HepG2 (cell line): ENCODE data around the gene PRR33. TPM values are rescaled to one million over a fixed set of nuclear protein-coding genes. Genes with fewer than 3 reads are reported as not detected.

ENCODE experiments used
- ARID2 ChIP-seq: sonication (generic); formaldehyde crosslinking; IDR thresholded peaks from 2 replicates; pipeline ENCODE4 v1.8.1; 2022; ENCODE audit warnings: mild to moderate bottlenecking, missing genetic modification reagents, borderline replicate concordance
- CREBL2 ChIP-seq: sonication (generic); formaldehyde crosslinking; IDR thresholded peaks from 2 replicates; pipeline ENCODE4 v1.8.1; 2023; ENCODE audit warnings: missing genetic modification reagents, mild to moderate bottlenecking, borderline replicate concordance
- ELF3 ChIP-seq: IDR thresholded peaks from 2 replicates; pipeline ENCODE4 v1.6.1; 2016; ENCODE audit warnings: missing genetic modification reagents, missing compliant biosample characterization
- HNF1B ChIP-seq: sonication (generic); formaldehyde crosslinking; IDR thresholded peaks from 2 replicates; pipeline ENCODE4 v1.5.1; 2020; ENCODE audit warnings: mild to moderate bottlenecking, moderate library complexity, missing genetic modification reagents
- KAT2B ChIP-seq: fragments of 150-350 bp; IDR thresholded peaks from 2 replicates; pipeline ENCODE4 v1.6.1; 2014; ENCODE audit warnings: low read depth, low read length, borderline replicate concordance
- NONO ChIP-seq, 2 experiments: fragments of 450-650 bp in 1 of 2; sonication (generic) in 1 of 2; formaldehyde crosslinking in 1 of 2; IDR thresholded peaks in 1 of 2; conservative IDR thresholded peaks in 1 of 2; 2 replicates each; pipeline versions ENCODE4 v1.6.1 to v1.8.0; 2017 to 2022; ENCODE audit warnings: mild to moderate bottlenecking in 1 of 2, missing genetic modification reagents in 1 of 2, moderate library complexity in 1 of 2
- PCBP1 ChIP-seq: fragments of 200-400 bp; formaldehyde crosslinking; IDR thresholded peaks from 2 replicates; pipeline ENCODE4 v1.6.1; 2017; ENCODE audit warnings: mild to moderate bottlenecking, low read depth, low read length, borderline replicate concordance
- PITX1 ChIP-seq: sonication (generic); formaldehyde crosslinking; IDR thresholded peaks from 2 replicates; pipeline ENCODE4 v1.5.1; 2020; ENCODE audit warnings: mild to moderate bottlenecking, missing genetic modification reagents
- SPEN ChIP-seq: sonication (generic); formaldehyde crosslinking; IDR thresholded peaks from 2 replicates; pipeline ENCODE4 v1.5.1; 2020; ENCODE audit warnings: low read depth, mild to moderate bottlenecking, missing genetic modification reagents
- TFE3 ChIP-seq: IDR thresholded peaks from 2 replicates; pipeline ENCODE4 v1.6.1; 2016
- ZNF276 ChIP-seq: sonication (generic); formaldehyde crosslinking; IDR thresholded peaks from 2 replicates; pipeline ENCODE4 v1.4.0; 2020; ENCODE audit warnings: mild to moderate bottlenecking, low read depth, missing genetic modification reagents
- ZNF598 ChIP-seq: sonication (generic); formaldehyde crosslinking; IDR thresholded peaks from 2 replicates; pipeline ENCODE4 v1.5.1; 2020; ENCODE audit warnings: mild to moderate bottlenecking, missing genetic modification reagents, borderline replicate concordance
- ZNF614 ChIP-seq: IDR thresholded peaks from 2 replicates; pipeline ENCODE4 v1.6.1; 2018; ENCODE audit warnings: missing biosample characterization, missing genetic modification reagents, inconsistent platforms, borderline replicate concordance
- ZNF619 ChIP-seq: sonication (generic); formaldehyde crosslinking; IDR thresholded peaks from 2 replicates; pipeline ENCODE4 v1.4.0; 2020; ENCODE audit warnings: mild to moderate bottlenecking, missing genetic modification reagents
- ZNF629 ChIP-seq: sonication (generic); formaldehyde crosslinking; conservative IDR thresholded peaks from 2 replicates; pipeline ENCODE4 v1.5.0; 2020; ENCODE audit warnings: missing genetic modification reagents
- polyA plus RNA-seq, 8 experiments: library from polyadenylated mRNA; depleted of rRNA in 3 of 8; stranded (reverse) in 7 of 8; unstranded in 1 of 8; fragments of >200 nt; fragmentation: Illumina TruSeq in 4 of 8; extraction: Trizol in 4 of 8; gene quantifications; 2 replicates each; pipeline versions ENCODE4 v1.2.1 to v1.2.3, GENCODE V29; 2011 to 2016; ENCODE audit warnings: low read depth in 4 of 8, missing spikeins in 1 of 8, mixed read lengths in 1 of 8; ENCODE audit not compliant: insufficient read depth in 1 of 8
- total RNA-seq, 5 experiments: library from RNA; depleted of rRNA; stranded (reverse); fragments of >200 nt; fragmentation: Illumina TruSeq; extraction: Trizol; gene quantifications; 2 replicates each; pipeline ENCODE4 v1.2.3, GENCODE V29; 2016; ENCODE audit warnings: low read depth in 1 of 5
- TF ChIP-seq, protein P1 (sequence below): sonication (generic); formaldehyde crosslinking; IDR thresholded peaks from 2 replicates; pipeline ENCODE4 v1.4.0; 2020; ENCODE audit warnings: mild to moderate bottlenecking, missing genetic modification reagents, borderline replicate concordance

The PRR33 gene
- total and polyA plus RNA-seq, 2 of the 13 experiments (the other 11 are each of a cell fraction or from before 2014, with no cell fraction given), result not detected

- TF ChIP-seq HNF1B (CRISPR knock-in tag) (0 out of 2 replicates have a peak, but pooled peaks have one; percentile 23), TFE3 (no peak), ZNF619 (CRISPR knock-in tag) (0 out of 2 replicates have a peak, but pooled peaks have one; percentile 52), ZNF598 (CRISPR knock-in tag) (no peak; the same call in 1 of the 2 replicates), ZNF629 (no peak), PCBP1 (0 out of 2 replicates have a peak, but pooled peaks have one; percentile 68), SPEN (CRISPR knock-in tag) (0 out of 2 replicates have a peak, but pooled peaks have one; percentile 0), PITX1 (CRISPR knock-in tag) (no peak), CREBL2 (CRISPR knock-in tag) (no peak), ARID2 (CRISPR knock-in tag) (no peak), ZNF614 (CRISPR knock-in tag) (0 out of 2 replicates have a peak, but pooled peaks have one; percentile 35), NONO (IDR thresholded peaks at IDR 0.05) (no peak), NONO (CRISPR knock-in tag; conservative IDR thresholded peaks at IDR 0.05) (no peak), KAT2B (no peak), ZNF276 (0 out of 2 replicates have a peak, but pooled peaks have one; percentile 58), ELF3 (CRISPR knock-in tag) (0 out of 2 replicates have a peak, but pooled peaks have one; percentile 30)
- TF ChIP-seq, protein P1, sequence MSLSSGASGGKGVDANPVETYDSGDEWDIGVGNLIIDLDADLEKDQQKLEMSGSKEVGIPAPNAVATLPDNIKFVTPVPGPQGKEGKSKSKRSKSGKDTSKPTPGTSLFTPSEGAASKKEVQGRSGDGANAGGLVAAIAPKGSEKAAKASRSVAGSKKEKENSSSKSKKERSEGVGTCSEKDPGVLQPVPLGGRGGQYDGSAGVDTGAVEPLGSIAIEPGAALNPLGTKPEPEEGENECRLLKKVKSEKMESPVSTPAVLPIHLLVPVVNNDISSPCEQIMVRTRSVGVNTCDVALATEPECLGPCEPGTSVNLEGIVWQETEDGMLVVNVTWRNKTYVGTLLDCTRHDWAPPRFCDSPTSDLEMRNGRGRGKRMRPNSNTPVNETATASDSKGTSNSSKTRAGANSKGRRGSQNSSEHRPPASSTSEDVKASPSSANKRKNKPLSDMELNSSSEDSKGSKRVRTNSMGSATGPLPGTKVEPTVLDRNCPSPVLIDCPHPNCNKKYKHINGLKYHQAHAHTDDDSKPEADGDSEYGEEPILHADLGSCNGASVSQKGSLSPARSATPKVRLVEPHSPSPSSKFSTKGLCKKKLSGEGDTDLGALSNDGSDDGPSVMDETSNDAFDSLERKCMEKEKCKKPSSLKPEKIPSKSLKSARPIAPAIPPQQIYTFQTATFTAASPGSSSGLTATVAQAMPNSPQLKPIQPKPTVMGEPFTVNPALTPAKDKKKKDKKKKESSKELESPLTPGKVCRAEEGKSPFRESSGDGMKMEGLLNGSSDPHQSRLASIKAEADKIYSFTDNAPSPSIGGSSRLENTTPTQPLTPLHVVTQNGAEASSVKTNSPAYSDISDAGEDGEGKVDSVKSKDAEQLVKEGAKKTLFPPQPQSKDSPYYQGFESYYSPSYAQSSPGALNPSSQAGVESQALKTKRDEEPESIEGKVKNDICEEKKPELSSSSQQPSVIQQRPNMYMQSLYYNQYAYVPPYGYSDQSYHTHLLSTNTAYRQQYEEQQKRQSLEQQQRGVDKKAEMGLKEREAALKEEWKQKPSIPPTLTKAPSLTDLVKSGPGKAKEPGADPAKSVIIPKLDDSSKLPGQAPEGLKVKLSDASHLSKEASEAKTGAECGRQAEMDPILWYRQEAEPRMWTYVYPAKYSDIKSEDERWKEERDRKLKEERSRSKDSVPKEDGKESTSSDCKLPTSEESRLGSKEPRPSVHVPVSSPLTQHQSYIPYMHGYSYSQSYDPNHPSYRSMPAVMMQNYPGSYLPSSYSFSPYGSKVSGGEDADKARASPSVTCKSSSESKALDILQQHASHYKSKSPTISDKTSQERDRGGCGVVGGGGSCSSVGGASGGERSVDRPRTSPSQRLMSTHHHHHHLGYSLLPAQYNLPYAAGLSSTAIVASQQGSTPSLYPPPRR, result no peak
Measured at GRCh38 chr11:1882265-1883238, 9.1 kb downstream of the PRR33 start (continued).
